ENCODE measurements around the gene C19orf12. TPM values are rescaled to one million over a fixed set of nuclear protein-coding genes. Genes with fewer than 3 reads are reported as not detected.
A peak's percentile ranks its signal among the peaks of the same experiment; 100 is the strongest.

C19orf12 gene
- total RNA-seq, 1 donor from 2014 or later, result 24.9 TPM

- no peak overlapping the region for H3K4me3 ChIP-seq (ENCODE audit: low read depth, low read length)
- DNase-seq (ENCODE audit: low read depth), result no peak
- TF ChIP-seq CTCF (conservative IDR thresholded peaks at IDR 0.05; ENCODE audit: low read depth, low read length), result peak; percentile 38
Observed at GRCh38 chr19:29690842-29691241, 24.2 kb downstream of the C19orf12 start.

- no peak for TF ChIP-seq CTCF (conservative IDR thresholded peaks at IDR 0.05; ENCODE audit: low read depth, low read length)
- no peak overlapping the region for H3K4me3 ChIP-seq (ENCODE audit: low read depth, low read length)
- no peak for DNase-seq (ENCODE audit: low read depth)
Observed at GRCh38 chr19:29687897-29688728, 26.9 kb downstream of the C19orf12 start.

- DNase-seq (ENCODE audit: low read depth), result no peak
- no peak overlapping the region for H3K4me3 ChIP-seq (ENCODE audit: low read depth, low read length)
Observed at GRCh38 chr19:29687244-29687896, 27.7 kb downstream of the C19orf12 start.

GRCh38 chr19:29686285-29686805, 28.7 kb downstream of the C19orf12 start:
- no peak overlapping the region for H3K4me3 ChIP-seq (ENCODE audit: low read depth, low read length)
- no peak for TF ChIP-seq CTCF (conservative IDR thresholded peaks at IDR 0.05; ENCODE audit: low read depth, low read length)
- DNase-seq (ENCODE audit: low read depth), result no peak

More at GRCh38 chr19:29687244-29687896, 27.7 kb downstream of the C19orf12 start:
- no peak for TF ChIP-seq CTCF (conservative IDR thresholded peaks at IDR 0.05; ENCODE audit: low read depth, low read length)

- DNase-seq (ENCODE audit: low read depth), result no peak
- H3K4me3 ChIP-seq (ENCODE audit: low read depth, low read length), result no peak overlapping the region
- TF ChIP-seq CTCF (conservative IDR thresholded peaks at IDR 0.05; ENCODE audit: low read depth, low read length), result no peak
Observed at GRCh38 chr19:29685326-29685725, 29.7 kb downstream of the C19orf12 start.

- no peak for DNase-seq (ENCODE audit: low read depth)
- no peak for TF ChIP-seq CTCF (conservative IDR thresholded peaks at IDR 0.05; ENCODE audit: low read depth, low read length)
- H3K4me3 ChIP-seq (ENCODE audit: low read depth, low read length), result no peak overlapping the region
Observed at GRCh38 chr19:29683009-29683408, 32.1 kb downstream of the C19orf12 start.

Data from epithelial cell of proximal tubule (primary cell).